ENCODE results near the gene KIRREL3.

Gene KIRREL3

GRCh38 chr11:126440276-126440675 lies 560.3 kb downstream of the KIRREL3 start:
- H3K4me3 ChIP-seq (ENCODE audit: low read depth, low read length): no peak overlapping the region
- TF ChIP-seq CTCF (IDR thresholded peaks at IDR 0.05; ENCODE audit: low read depth, low read length): no peak

- no peak for TF ChIP-seq CTCF (IDR thresholded peaks at IDR 0.05; ENCODE audit: low read depth, low read length)
- no peak overlapping the region for H3K4me3 ChIP-seq (ENCODE audit: low read depth, low read length)
These were observed 561.9 kb downstream of the KIRREL3 start for GRCh38 chr11:126438691-126439090.

GRCh38 chr11:126438272-126438671 lies 562.3 kb downstream of the KIRREL3 start:
- no peak overlapping the region for H3K4me3 ChIP-seq (ENCODE audit: low read depth, low read length)
- no peak for TF ChIP-seq CTCF (IDR thresholded peaks at IDR 0.05; ENCODE audit: low read depth, low read length)

- H3K4me3 ChIP-seq (ENCODE audit: low read depth, low read length): no peak overlapping the region
- no peak for TF ChIP-seq CTCF (IDR thresholded peaks at IDR 0.05; ENCODE audit: low read depth, low read length)
These were observed 562.8 kb downstream of the KIRREL3 start for GRCh38 chr11:126437731-126438130.

GRCh38 chr11:126436209-126436755 lies 564.3 kb downstream of the KIRREL3 start:
- TF ChIP-seq CTCF (IDR thresholded peaks at IDR 0.05; ENCODE audit: low read depth, low read length): no peak
- H3K4me3 ChIP-seq (ENCODE audit: low read depth, low read length): no peak overlapping the region

GRCh38 chr11:126434950-126435335 lies 565.6 kb downstream of the KIRREL3 start:
- TF ChIP-seq CTCF (IDR thresholded peaks at IDR 0.05; ENCODE audit: low read depth, low read length): no peak
- no peak overlapping the region for H3K4me3 ChIP-seq (ENCODE audit: low read depth, low read length)

GRCh38 chr11:126433989-126434949 lies 566.3 kb downstream of the KIRREL3 start:
- TF ChIP-seq CTCF (IDR thresholded peaks at IDR 0.05; ENCODE audit: low read depth, low read length): no peak
- no peak overlapping the region for H3K4me3 ChIP-seq (ENCODE audit: low read depth, low read length)

Measured in WI38 (cell line).